ENCODE results near the gene GRIN3B.

Gene GRIN3B

GRCh38 chr19:962683-963400, 37.4 kb upstream of the GRIN3B start:
- Histone ChIP-seq H3K27me3 (no peaks in the 10 kb centered on the region), H3K9me3 (no peaks in the 10 kb centered on the region), H3K4me1 (ENCODE audit: control insufficient read depth in 1 of 2, insufficient read depth in 1 of 2, low read depth in 1 of 2, low read length in 1 of 2) (no peaks in the 10 kb centered on the region), H3K36me3 (peaks cover 89% of the 10 kb centered on the region), H3K4me3 (ENCODE audit: low read depth in 1 of 2, low read length in 1 of 2) (no peak overlapping the region), H3K27ac (no peak overlapping the region)
- no peak for TF ChIP-seq CTCF (IDR thresholded peaks at IDR 0.05)

GRCh38 chr19:963486-963951, 36.7 kb upstream of the GRIN3B start:
- Histone ChIP-seq H3K4me3 (ENCODE audit: low read depth in 1 of 2, low read length in 1 of 2) (no peak overlapping the region), H3K4me1 (ENCODE audit: control insufficient read depth in 1 of 2, insufficient read depth in 1 of 2, low read depth in 1 of 2, low read length in 1 of 2) (no peaks in the 10 kb centered on the region), H3K27ac (no peak overlapping the region), H3K9me3 (no peaks in the 10 kb centered on the region), H3K36me3 (peaks cover 96% of the 10 kb centered on the region), H3K27me3 (no peaks in the 10 kb centered on the region)
- TF ChIP-seq CTCF (IDR thresholded peaks at IDR 0.05), result no peak

- Histone ChIP-seq H3K27me3 (no peaks in the 10 kb centered on the region), H3K9me3 (no peaks in the 10 kb centered on the region), H3K4me3 (ENCODE audit: low read depth in 1 of 2, low read length in 1 of 2) (no peak overlapping the region), H3K36me3 (peaks cover 98% of the 10 kb centered on the region), H3K27ac (no peak overlapping the region), H3K4me1 (ENCODE audit: control insufficient read depth in 1 of 2, insufficient read depth in 1 of 2, low read depth in 1 of 2, low read length in 1 of 2) (no peaks in the 10 kb centered on the region)
- TF ChIP-seq CTCF (IDR thresholded peaks at IDR 0.05), result no peak
Observed at GRCh38 chr19:964116-964520, 36.1 kb upstream of the GRIN3B start.

GRCh38 chr19:964761-965694, 35.2 kb upstream of the GRIN3B start:
- TF ChIP-seq CTCF (IDR thresholded peaks at IDR 0.05), result no peak
- H3K36me3 ChIP-seq, result peaks cover 98% of the 10 kb centered on the region

GRCh38 chr19:966485-967088, 33.6 kb upstream of the GRIN3B start:
- no peaks in the 10 kb centered on the region for H3K27me3 ChIP-seq
- H3K36me3 ChIP-seq, result peaks cover 98% of the 10 kb centered on the region
- H3K4me1 ChIP-seq (ENCODE audit: control insufficient read depth in 1 of 2, insufficient read depth in 1 of 2, low read depth in 1 of 2, low read length in 1 of 2), result no peaks in the 10 kb centered on the region
- H3K27ac ChIP-seq, result no peak overlapping the region
- TF ChIP-seq CTCF (IDR thresholded peaks at IDR 0.05), result no peak
- no peak overlapping the region for H3K4me3 ChIP-seq (ENCODE audit: low read depth in 1 of 2, low read length in 1 of 2)
- peaks cover 5% of the 10 kb centered on the region for H3K9me3 ChIP-seq

More at GRCh38 chr19:964761-965694, 35.2 kb upstream of the GRIN3B start:
- no peaks in the 10 kb centered on the region for H3K9me3 ChIP-seq
- H3K27me3 ChIP-seq, result no peaks in the 10 kb centered on the region
- H3K4me3 ChIP-seq (ENCODE audit: low read depth in 1 of 2, low read length in 1 of 2), result no peak overlapping the region
- no peak overlapping the region for H3K27ac ChIP-seq
- no peaks in the 10 kb centered on the region for H3K4me1 ChIP-seq (ENCODE audit: control insufficient read depth in 1 of 2, insufficient read depth in 1 of 2, low read depth in 1 of 2, low read length in 1 of 2)
